MCF 10A (cell line): ENCODE results near the gene GPR78. TPM values are rescaled to one million over a fixed set of nuclear protein-coding genes. Genes with fewer than 3 reads are reported as not detected.

ENCODE experiments used
- BruUV-seq: library from RNA; stranded (reverse); fragments of 400-500 nt; replicated peaks from 2 replicates; lab custom pipeline; 2021; lab: Mats Ljungman, UMichigan
- CTCF ChIA-PET: fragments of 300-600 bp; sonication (Branson Sonifier 250); formaldehyde crosslinking; extraction: SDS; loops from one replicate; lab custom pipeline; 2021; ENCODE audit warnings: antibody characterized with exemption, inconsistent platforms; lab: Yijun Ruan, JAX
- POLR2A ChIA-PET: fragments of 300-600, 350-650 bp; sonication (Branson Sonifier 250); formaldehyde crosslinking; extraction: SDS; loops from one replicate; lab custom pipeline; 2020; ENCODE audit warnings: antibody characterized with exemption, inconsistent platforms; lab: Yijun Ruan, JAX
- DNase-seq: peaks from one replicate; pipeline ENCODE4 v3.0.0-alpha.2; 2018; ENCODE audit not compliant: unreplicated experiment
- H3K27ac Mint-ChIP-seq: one replicate; pipeline ENCODE4 v1.8.0; 2022; ENCODE audit warnings: mild to moderate bottlenecking, low read depth, mixed read lengths; ENCODE audit not compliant: unreplicated experiment
- H3K27me3 Mint-ChIP-seq: one replicate; pipeline ENCODE4 v1.8.0; 2022; ENCODE audit warnings: mixed read lengths; ENCODE audit not compliant: insufficient read depth, unreplicated experiment
- H3K36me3 Mint-ChIP-seq: one replicate; pipeline ENCODE4 v1.8.0; 2022; ENCODE audit warnings: mild to moderate bottlenecking, moderate library complexity, mixed read lengths; ENCODE audit not compliant: insufficient read depth, unreplicated experiment
- H3K4me1 Mint-ChIP-seq: one replicate; pipeline ENCODE4 v1.8.0; 2022; ENCODE audit warnings: mixed read lengths; ENCODE audit not compliant: insufficient read depth, unreplicated experiment
- H3K4me3 Mint-ChIP-seq: one replicate; pipeline ENCODE4 v1.8.0; 2022; ENCODE audit warnings: mild to moderate bottlenecking, moderate library complexity, mixed read lengths; ENCODE audit not compliant: unreplicated experiment
- H3K9me3 Mint-ChIP-seq: one replicate; pipeline ENCODE4 v1.8.0; 2022; ENCODE audit warnings: mixed read lengths; ENCODE audit not compliant: unreplicated experiment
- CTCF ChIP-seq: fragments of 200-600 bp; IDR thresholded peaks from one replicate; pipeline ENCODE4 v1.8.0; 2022; ENCODE audit warnings: antibody characterized with exemption, mild to moderate bottlenecking; ENCODE audit not compliant: unreplicated experiment
- intact Hi-C: fragments of 100-400 bp; cut with micrococcal nuclease; formaldehyde crosslinking; loops from 2 replicates; pipeline ENCODE4 v1.14.1; 2022
- total RNA-seq: library from RNA; stranded (reverse); gene quantifications from 2 replicates; pipeline ENCODE4 v1.2.3, GENCODE V29; 2022

The GPR78 gene
- total RNA-seq, 1 experiment from 2014 or later: not detected

GRCh38 chr4:8612646-8613045 is 32.5 kb downstream of the GPR78 start:
- no peak for DNase-seq
- TF ChIP-seq CTCF: no peak
- Mint-ChIP-seq H3K27ac (no peak overlapping the region), H3K27me3 (peaks cover 13% of the 10 kb centered on the region), H3K4me3 (no peak overlapping the region), H3K4me1 (peaks cover 5% of the 10 kb centered on the region), H3K36me3 (no peaks in the 10 kb centered on the region), H3K9me3 (no peaks in the 10 kb centered on the region)
- ChIA-PET CTCF (interaction anchor here (3.2 kb wide), 1 partner anchor 305 kb away, joined by 18 read pairs; no protein-coding TSS in a partner anchor), POLR2A (no interaction called here)
- BruUV-seq: no TSS peak
- intact Hi-C loops: no loop called here

- Mint-ChIP-seq H3K4me3 (no peak overlapping the region), H3K27ac (no peak overlapping the region), H3K36me3 (no peaks in the 10 kb centered on the region), H3K27me3 (peaks cover 10% of the 10 kb centered on the region), H3K9me3 (no peaks in the 10 kb centered on the region), H3K4me1 (peaks cover 5% of the 10 kb centered on the region)
- BruUV-seq: no TSS peak
- TF ChIP-seq CTCF: no peak
- intact Hi-C loops: no loop called here
- no peak for DNase-seq
- ChIA-PET POLR2A (no interaction called here), CTCF (interaction anchor here (0.5 to 2.3 kb wide), 3 partner anchors 251 to 304 kb away, joined by 3 to 6 read pairs (median 4); no protein-coding TSS in a partner anchor)
These were observed 33.5 kb downstream of the GPR78 start for GRCh38 chr4:8613421-8614364.

GRCh38 chr4:8614365-8615193 is 34.4 kb downstream of the GPR78 start:
- no peak for DNase-seq
- BruUV-seq: no TSS peak
- CTCF ChIA-PET: interaction anchor here (0.5 to 5.7 kb wide), 3 partner anchors 7 to 303 kb away, joined by 3 to 32 read pairs (median 6); no protein-coding TSS in a partner anchor
- POLR2A ChIA-PET: no interaction called here
- Mint-ChIP-seq H3K4me1 (no peaks in the 10 kb centered on the region), H3K9me3 (no peaks in the 10 kb centered on the region), H3K27me3 (peaks cover 1% of the 10 kb centered on the region), H3K36me3 (no peaks in the 10 kb centered on the region), H3K4me3 (no peak overlapping the region), H3K27ac (no peak overlapping the region)
- no peak for TF ChIP-seq CTCF
- intact Hi-C loops: no loop called here

GRCh38 chr4:8615366-8615765 is 35.2 kb downstream of the GPR78 start:
- no peak for DNase-seq
- Mint-ChIP-seq H3K4me3 (no peak overlapping the region), H3K27ac (no peak overlapping the region), H3K4me1 (no peaks in the 10 kb centered on the region), H3K9me3 (no peaks in the 10 kb centered on the region), H3K27me3 (no peaks in the 10 kb centered on the region), H3K36me3 (no peaks in the 10 kb centered on the region)
- no TSS peak for BruUV-seq
- TF ChIP-seq CTCF: no peak
- POLR2A ChIA-PET: no interaction called here
- intact Hi-C loops: no loop called here
- CTCF ChIA-PET: interaction anchor here (2.3 to 5.7 kb wide), 2 partner anchors 8 to 302 kb away, joined by 6 to 32 read pairs; no protein-coding TSS in a partner anchor
